ENCODE data around the gene TPCN2.

Gene TPCN2

GRCh38 chr11:69058511-69059270 lies 10.0 kb downstream of the TPCN2 start:
- DNase-seq (ENCODE audit: low read depth) = no peak

DNA sequence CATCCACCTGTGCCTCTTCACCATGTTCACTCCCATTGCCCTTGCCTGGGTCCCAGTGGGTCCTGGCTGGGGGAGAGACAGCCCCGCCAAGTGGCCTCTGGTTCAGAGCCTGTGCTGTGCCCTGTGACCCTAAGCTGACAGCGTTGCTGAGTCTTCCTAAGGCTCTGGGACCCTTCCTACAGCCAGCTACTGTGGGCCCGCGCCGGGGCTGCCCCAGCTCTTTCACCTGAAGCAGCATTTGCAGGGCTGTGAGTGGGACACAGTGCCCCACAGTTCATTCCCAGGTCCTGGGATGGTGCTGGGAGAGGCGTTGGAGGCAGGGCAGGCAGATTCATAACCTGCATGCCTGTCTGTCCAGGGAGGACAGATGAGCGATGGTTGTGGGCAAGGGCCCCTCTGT lies 10.7 kb downstream of the TPCN2 start:
- DNase-seq (ENCODE audit: low read depth) = no peak

DNA sequence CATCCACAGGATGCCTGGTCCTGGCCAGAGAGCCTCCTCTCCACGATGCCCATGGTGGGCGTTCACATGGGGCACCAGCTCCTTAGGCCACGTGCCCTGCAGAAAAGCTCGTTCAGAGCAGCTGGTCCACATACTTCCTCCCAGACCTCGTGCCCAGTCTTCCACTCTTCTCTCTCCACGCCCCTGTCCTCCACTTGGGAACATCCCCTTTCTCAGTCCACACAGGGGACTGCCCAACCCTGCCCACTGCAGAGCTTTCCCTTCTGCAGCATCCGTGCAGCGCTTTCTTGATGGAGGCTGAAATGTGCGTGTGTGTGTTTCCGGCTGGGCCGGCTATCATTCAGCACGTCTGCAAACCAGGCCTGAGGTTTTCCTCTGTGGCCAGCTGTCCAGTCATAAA lies 11.3 kb downstream of the TPCN2 start:
- no peak for DNase-seq (ENCODE audit: low read depth)

- no peak for DNase-seq (ENCODE audit: low read depth)
Observed at GRCh38 chr11:69060806-69061712, 12.3 kb downstream of the TPCN2 start.

DNA sequence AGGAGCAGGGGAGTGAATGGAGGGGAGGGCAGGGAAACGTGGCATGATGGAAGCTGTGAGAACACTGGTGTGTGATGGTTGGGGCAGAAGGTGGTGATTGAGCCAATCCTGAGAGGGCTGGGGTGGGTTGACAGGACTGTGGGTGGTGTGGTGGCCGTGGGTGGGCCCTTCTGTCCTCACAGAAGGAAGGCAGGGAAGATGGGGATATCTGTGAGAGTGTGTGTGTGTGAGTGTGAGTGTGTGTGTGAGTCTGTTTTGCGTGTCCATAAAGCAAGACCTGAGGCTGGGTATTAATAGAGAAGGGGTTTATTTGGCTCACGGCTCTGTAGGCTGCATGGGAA lies 13.0 kb downstream of the TPCN2 start:
- DNase-seq (ENCODE audit: low read depth) = no peak

GRCh38 chr11:69062169-69062855 lies 13.6 kb downstream of the TPCN2 start:
- DNase-seq (ENCODE audit: low read depth) = no peak

DNA sequence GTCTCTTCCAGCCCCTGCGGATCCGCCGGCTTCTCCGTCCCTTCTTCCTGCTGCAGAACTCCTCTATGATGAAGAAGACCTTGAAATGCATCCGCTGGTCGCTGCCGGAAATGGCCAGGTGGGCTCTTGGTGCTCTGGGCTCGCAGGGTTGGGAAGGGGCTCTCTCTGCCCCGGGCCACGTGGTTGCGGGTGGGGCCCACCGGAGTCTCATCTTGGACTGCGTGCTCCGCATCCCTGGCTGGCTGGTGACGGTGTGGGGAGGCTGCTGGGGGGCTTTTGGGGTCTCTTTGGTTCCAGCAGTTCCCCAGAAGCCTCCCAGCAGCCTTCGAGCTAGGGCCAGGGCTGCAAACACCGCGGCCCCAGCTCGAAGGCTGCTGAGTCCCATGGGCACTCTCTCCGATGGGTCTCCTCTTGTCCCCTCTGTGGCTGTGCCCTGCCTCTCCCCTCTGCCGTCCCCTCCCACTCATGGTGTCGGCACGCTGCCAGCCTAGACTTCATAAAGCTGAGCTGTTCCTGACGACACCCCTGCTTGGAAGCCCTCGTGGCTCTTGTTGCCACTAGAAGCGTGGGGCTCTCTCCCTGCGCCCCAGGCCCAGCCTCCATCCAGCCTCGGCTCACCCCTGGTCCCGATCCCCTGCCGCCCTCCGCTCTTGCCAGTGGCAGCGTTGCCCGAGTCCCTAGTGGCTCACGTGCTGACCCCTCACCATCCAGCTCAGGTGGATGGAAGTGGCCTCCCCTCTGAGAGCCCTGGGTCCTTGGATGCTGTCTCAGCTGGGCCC lies 14.3 kb downstream of the TPCN2 start:
- DNase-seq (ENCODE audit: low read depth) = no peak

DNA sequence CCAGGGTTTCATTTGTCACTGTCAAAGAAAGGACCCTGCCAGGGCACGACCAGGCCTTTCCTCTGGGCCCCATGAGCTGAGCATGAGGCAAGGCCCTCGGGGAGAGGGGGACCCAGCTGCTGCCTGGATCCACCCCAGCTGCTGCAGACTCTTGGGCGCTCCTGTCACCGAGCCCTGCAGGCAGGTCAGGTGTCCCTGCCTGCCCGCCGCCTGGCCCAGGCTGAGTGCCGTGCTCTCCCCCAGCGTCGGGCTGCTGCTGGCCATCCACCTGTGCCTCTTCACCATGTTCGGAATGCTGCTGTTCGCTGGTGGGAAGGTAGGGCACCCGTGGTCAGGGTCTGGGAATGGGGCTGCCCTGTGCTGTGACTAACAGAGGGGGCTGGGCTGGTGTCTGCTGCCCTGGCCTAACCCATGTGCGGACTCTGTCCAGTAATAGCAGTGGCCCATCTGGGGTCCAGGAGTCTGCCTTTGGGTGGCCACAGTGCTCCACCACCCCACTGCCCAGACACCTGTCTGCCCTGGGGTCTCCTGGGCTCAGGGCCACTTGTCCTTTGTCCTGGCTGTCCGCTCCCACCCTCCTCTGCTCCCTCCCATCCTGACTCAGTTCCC lies 15.0 kb downstream of the TPCN2 start:
- no peak for DNase-seq (ENCODE audit: low read depth)

- DNase-seq (ENCODE audit: low read depth) = no peak
Observed at GRCh38 chr11:69064394-69064957, 15.7 kb downstream of the TPCN2 start.

- no peak for DNase-seq (ENCODE audit: low read depth)
Observed at GRCh38 chr11:69065147-69065710, 16.5 kb downstream of the TPCN2 start.

DNA sequence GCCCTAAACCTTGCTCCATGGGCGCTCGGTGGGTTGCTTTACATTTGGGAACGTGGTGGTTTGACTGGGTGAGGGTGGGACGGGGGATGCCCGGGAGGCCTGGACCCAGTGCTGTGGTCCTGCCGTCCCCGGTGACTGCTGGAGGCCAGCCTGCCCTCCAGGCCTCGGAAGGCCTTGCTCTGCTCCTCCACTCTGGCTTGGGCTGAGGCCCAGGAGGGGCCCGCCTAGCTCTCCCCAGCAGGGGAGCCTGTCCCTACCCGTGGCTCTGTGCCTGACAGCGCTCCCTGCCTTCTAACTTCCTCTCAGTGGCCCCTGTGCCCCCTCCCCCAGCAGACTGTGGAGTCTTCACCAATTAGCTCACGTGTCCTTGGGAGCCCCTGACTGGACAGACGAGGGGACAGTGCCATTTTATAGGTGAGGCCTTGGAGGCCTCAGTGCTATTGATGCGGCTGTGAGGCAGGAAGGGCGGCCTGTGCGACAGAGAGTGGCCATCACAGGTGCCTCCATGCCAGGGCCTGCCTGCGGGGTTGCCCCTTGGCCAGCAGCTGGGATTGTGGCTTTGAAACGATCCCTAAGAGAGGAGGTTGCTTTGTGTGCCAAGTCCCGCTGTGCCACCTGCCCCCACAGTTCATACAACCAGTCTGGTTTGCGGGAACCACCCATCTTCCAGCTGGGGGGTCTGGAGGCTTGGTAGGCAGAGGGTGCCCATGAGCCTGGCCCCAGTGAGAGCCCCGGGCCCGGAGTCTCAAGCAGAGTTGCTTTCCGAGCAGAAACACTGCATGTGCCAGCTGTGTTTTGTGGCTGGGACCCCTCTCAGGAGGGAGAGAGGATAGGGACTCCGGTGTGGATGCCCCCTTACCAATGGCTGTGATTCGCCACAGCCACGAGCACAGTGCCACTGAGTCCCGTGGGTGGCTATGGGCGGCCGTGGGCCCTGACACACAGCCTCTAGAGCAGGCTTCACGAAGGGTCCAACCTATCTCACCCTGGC lies 17.7 kb downstream of the TPCN2 start:
- DNase-seq (ENCODE audit: low read depth) = no peak

- no peak for DNase-seq (ENCODE audit: low read depth)
Observed at GRCh38 chr11:69067200-69067599, 18.5 kb downstream of the TPCN2 start.

- DNase-seq (ENCODE audit: low read depth) = no peak
Observed at GRCh38 chr11:69071086-69071800, 22.5 kb downstream of the TPCN2 start.

- DNase-seq (ENCODE audit: low read depth) = no peak
Observed at GRCh38 chr11:69071956-69072355, 23.2 kb downstream of the TPCN2 start.

DNA sequence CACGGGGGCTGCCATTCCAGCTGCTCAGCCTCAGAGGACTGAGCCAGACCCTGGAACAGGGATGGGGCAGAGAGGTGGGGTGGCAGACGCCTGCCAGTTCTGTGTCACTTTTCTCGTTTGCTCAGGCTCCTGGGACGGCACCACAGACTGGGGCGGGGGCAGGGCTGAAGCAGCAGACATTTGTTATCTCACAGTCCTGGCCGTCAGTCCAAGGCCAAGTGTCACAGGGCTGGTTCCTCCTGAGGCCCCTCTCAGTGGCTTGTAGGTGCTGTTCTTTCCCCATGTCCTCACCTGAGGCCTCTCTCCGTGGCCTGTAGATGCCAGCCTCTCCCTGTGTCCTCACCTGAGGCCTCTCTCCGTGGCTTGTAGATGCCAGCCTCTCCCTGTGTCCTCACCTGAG lies 24.7 kb downstream of the TPCN2 start:
- no peak for DNase-seq (ENCODE audit: low read depth)

DNA sequence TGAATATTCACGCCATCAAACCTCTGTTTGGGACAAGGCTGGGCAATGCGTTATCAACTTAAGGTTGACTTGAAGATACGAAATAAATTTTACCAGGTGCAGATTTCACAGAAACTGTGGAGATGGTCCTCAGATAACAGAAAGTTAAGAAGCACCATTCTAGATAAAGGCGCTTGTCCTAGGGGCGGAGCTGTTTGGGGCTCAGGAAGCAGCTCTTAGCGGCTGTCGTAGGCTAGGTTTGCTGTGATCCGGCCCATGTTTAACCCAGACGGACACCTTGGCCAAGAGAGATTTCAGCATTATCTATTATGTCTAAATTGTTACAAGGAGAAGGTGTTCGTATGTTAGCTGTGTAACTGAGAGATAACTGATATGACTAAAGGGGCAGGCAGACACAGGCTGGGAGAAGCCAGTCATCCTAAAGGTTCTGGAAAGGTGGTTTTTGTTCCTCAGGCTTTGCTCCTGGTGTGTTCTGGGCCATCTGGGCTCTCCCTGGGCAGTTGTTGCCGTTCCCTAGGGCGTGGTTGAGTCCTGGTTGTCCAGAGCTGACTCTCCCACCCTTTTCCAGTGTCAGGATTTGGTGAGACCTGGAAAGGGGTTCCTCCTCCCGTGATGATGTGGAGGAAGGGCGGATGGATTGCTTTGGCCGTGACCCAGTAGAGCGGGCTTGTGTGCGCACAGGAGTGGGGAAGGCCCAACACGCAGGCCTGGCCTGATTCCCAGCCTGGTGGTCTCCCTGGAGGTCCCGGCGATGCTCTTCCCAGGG lies 25.8 kb downstream of the TPCN2 start:
- DNase-seq (ENCODE audit: low read depth) = no peak

GRCh38 chr11:69075421-69076128 lies 26.8 kb downstream of the TPCN2 start:
- DNase-seq (ENCODE audit: low read depth) = no peak
